ENCODE results near the gene CDAN1.
"Not testable (repeated sequence)": the region's sequence is repeated elsewhere in the genome, so short reads cannot be mapped to it uniquely, and the experiment has no call there.

Gene CDAN1

GRCh38 chr15:42710662-42711061 lies 26.3 kb downstream of the CDAN1 start:
- no peak for FAIRE-seq

GRCh38 chr15:42707873-42708544 lies 28.9 kb downstream of the CDAN1 start:
- DNase-seq (ENCODE audit: low spot score) (no peak), FAIRE-seq (no peak)

More at GRCh38 chr15:42710662-42711061, 26.3 kb downstream of the CDAN1 start:
- DNase-seq (ENCODE audit: low spot score): no peak

DNA sequence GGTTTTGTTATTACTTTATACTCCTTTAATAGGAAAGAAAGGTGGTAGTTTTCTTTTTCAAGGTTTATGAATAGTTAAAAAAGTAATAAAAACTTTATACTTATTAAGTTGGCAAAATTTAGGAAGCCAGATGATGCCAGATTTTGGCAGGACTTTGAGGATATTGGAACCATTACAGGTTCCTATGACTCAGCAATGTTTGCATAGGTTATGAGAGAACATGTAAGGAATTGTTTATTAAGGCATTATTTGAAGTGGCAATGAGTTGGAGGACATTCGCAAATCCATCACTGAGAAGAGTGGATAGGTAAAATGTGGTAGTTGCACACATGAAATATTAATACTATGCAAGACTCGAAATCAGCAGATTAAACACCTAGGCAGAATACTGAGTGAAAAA lies 29.9 kb downstream of the CDAN1 start:
- FAIRE-seq (no peak), DNase-seq (ENCODE audit: low spot score) (no peak)

DNA sequence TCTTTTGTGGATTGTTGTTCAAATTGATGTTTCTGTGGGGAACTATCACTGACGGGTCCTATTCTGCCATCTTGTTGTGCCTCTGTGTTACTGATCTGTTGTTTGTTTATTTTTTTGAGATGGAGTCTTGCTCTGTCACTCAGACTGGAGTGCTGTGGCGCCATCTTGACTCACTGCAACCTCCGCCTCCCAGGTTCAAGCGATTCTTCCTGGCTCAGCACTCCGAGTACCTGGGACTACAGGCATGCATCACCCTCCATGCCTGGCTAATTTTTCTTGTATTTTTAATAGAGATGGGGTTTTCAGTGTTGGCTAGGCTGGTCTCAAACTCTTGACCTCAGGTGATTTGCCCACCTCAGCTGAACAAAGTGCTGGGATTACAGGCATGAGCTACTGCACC lies 31.6 kb downstream of the CDAN1 start:
- DNase-seq (ENCODE audit: low spot score) (no peak), FAIRE-seq (no peak)

GRCh38 chr15:42704492-42704926 lies 32.4 kb downstream of the CDAN1 start:
- no peak for FAIRE-seq
- peak; percentile 69 for DNase-seq (ENCODE audit: low spot score)

DNA sequence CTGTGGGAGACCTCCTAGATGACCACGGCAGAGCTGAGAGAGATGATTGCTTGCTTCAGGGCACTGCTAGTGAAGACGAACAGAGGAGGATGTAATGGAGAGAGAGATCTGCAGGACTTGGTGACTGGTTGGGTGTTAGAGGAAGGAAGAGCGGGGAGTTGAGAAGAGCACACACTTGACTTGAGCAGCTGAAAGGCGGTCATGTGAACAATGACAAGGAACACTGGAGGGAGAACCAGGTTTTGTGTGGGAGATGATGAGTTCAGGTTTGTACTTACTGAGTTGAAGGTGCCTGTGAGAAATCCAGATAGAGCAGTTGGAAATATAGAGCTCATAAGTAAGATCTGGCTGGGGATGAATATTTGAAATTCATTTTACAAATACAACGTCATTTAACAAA lies 40.3 kb downstream of the CDAN1 start:
- FAIRE-seq (no peak), DNase-seq (ENCODE audit: low spot score) (no peak)

DNA sequence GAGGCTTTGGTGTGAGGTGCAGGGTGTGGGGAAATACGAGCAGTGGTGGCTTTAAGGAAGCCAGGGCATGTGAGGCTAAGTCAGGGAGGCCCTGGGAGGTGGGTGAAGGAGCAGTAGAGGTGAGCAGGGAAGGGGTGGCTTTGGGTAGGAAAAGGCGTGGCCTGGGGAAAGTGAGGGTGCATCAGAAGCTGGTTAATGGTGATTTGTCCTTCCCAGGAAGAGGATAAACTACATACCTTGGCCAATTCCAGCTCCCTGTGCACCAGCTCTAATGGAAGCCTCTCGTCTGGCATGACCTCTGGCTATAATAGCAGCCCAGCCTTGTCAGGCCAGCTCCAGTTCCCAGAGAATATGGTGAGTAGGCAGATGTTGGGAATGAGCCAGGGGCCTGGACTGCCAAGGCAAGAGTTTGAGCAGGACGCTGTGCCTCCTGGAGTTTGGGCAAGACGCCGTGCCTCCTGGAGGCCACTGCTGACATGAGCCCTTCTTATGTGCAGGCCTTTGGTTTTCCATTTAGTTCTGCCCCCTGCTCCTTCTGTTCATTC lies 41.3 kb downstream of the CDAN1 start:
- DNase-seq (ENCODE audit: low spot score): no peak
- no peak for FAIRE-seq

- no peak for DNase-seq (ENCODE audit: low spot score)
- FAIRE-seq: no peak
Observed at GRCh38 chr15:42694398-42694797, 42.5 kb downstream of the CDAN1 start.

DNA sequence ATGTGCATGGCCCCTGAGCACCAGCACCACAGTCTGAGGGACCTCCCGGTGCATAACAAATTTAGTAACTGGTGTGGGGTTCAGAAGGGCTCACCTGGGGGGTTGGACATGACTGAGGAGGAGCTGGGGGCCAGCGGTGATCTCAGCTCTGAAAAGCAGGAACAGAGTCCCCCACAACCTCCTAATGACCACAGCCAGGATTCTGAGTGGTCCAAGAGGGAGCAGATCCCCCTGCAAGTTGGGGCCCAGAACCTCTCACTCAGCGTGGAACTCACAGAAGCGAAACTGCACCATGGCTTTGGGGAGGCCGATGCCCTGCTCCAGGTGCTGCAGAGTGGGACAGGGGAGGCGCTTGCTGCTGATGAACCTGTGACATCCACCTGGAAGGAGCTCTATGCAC lies 43.0 kb downstream of the CDAN1 start:
- FAIRE-seq (no peak), DNase-seq (ENCODE audit: low spot score) (no peak)

DNA sequence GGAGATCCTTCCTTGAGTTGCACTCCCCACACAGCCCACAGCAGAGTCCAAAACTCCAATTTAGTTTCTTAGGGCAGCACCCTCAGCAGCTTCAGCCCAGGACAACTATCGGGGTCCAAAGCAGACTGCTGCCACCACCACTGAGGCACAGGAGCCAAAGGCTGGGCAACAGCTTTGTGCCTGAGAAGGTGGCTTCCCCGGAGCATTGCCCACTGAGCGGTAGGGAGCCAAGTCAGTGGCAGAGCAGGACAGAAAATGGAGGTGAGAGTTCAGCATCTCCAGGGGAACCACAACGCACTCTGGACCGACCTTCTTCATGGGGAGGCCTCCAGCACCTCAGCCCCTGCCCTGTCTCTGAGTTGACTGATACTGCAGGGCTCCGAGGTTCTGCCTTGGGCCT lies 43.4 kb downstream of the CDAN1 start:
- FAIRE-seq: no peak
- DNase-seq (ENCODE audit: low spot score): no peak

- FAIRE-seq: no peak
- DNase-seq (ENCODE audit: low spot score): no peak
Observed at GRCh38 chr15:42692997-42693396, 43.9 kb downstream of the CDAN1 start.

GRCh38 chr15:42692536-42692935 lies 44.4 kb downstream of the CDAN1 start:
- FAIRE-seq: no peak
- DNase-seq (ENCODE audit: low spot score): no peak

GRCh38 chr15:42691770-42692169 lies 45.2 kb downstream of the CDAN1 start:
- DNase-seq (ENCODE audit: low spot score) (no peak), FAIRE-seq (no peak)

DNA sequence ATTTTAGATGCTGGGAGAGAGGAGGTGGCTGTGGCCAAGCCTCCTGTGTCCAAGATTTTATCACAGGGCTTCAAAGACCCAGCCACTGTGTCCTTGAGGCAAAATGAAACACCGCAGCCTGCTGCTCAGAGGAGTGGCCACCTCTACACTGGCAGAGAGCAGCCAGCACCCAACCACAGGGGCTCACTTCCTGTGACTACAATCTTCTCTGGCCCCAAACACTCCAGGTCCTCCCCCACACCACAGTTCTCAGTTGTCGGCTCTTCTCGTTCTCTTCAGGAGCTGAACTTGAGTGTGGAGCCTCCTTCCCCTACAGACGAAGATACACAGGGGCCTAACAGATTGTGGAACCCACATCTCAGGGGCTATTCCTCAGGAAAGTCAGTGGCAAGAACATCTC lies 45.6 kb downstream of the CDAN1 start:
- FAIRE-seq: no peak
- DNase-seq (ENCODE audit: low spot score): no peak

- FAIRE-seq: no peak
- DNase-seq (ENCODE audit: low spot score): no peak
Observed at GRCh38 chr15:42688301-42688700, 48.6 kb downstream of the CDAN1 start.

DNA sequence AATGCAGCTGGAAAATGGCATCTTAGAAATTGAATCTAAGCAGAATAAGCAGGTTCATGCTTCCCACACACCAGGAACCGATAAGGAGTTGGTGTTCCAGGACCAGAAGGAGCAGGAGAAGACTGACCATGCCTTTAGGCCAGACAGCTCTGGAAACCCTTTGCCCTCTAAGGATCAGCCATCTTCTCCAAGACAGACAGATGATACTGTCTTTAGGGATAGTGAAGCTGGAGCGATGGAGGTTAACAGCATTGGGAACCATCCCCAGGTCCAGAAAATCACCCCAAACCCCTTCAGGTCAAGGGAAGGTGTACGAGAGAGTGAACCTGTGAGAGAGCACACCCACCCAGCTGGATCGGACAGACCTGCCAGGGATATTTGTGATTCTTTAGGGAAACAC lies 49.2 kb downstream of the CDAN1 start:
- DNase-seq (ENCODE audit: low spot score): no peak
- FAIRE-seq: no peak

DNA sequence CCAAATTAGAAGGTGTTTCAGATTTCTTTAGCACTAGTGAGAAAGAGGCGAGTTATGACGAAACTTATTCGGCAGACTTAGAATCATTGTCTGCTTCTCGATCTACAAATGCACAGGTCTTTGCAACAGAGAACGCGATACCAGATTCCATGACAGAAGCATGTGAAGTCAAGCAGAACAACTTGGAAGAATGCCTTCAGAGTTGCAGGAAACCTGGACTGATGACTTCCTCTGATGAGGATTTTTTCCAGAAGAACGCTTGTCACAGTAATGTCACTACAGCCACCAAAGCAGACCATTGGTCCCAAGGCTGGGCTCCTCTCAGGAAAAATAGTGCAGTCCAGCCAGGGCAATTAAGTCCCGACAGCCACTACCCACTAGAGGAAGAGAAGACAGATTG lies 50.6 kb downstream of the CDAN1 start:
- no peak for DNase-seq (ENCODE audit: low spot score)
- FAIRE-seq: no peak

GRCh38 chr15:42681119-42681518 lies 55.8 kb downstream of the CDAN1 start:
- FAIRE-seq: no peak
- DNase-seq (ENCODE audit: low spot score): no peak

DNA sequence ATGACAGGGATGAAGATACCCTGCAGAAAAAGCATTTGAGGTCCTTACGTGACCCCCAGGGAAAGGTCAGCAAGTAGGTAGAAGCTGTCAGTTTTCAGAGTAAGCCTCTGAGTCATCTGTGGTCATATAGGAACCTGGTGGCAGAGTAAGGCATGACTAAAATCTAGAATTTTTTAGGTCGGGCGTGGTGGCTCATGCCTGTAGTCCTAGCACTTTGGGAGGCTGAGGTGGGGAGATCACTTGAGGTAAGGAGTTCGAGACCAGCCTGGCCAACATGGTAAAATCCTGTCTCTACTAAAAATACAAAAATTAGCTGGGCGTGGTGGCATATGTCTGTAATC lies 56.8 kb downstream of the CDAN1 start:
- not testable (repeated sequence) for FAIRE-seq
- peak; percentile 37 for DNase-seq (ENCODE audit: low spot score)

DNA sequence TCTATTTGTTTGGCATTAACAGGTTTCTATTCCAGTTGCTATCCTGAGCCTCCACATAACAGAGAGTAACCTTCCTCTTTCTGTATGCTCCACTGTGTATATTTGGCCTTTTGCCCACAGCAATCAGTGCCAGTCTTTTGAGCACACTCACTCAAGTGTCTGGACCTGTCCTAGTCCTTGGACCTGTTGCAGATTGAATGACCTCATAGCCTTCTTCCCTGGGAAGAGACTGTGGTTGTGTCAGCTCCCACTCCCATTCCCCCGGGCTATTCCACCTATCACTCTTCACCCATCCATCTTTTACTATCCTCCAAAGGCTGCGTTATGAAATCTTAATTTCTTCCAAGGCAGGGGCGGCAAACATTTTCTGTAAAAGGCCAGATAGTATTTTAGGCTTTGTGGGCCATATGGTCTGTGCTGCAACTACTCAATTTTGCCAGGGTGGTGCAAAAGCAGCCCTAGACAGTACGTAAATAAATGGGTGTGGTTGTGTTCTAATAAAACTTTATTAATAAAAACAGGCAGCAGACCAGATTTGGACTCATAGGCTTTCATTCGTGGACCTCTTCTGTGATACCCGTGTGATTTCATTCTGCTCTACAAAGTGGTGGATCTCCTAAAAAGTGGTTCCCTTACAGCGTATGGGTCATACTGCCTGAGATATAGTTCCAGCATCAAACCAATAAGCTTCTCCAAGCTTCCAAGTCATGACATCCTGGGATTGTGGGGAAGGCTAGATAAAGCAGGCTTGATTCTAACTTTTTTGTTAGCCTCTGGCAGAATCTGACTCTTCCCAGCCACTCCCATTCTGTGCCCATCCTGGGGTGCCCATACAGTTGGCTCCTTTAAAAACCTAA lies 57.4 kb downstream of the CDAN1 start:
- no peak for DNase-seq (ENCODE audit: low spot score)

DNA sequence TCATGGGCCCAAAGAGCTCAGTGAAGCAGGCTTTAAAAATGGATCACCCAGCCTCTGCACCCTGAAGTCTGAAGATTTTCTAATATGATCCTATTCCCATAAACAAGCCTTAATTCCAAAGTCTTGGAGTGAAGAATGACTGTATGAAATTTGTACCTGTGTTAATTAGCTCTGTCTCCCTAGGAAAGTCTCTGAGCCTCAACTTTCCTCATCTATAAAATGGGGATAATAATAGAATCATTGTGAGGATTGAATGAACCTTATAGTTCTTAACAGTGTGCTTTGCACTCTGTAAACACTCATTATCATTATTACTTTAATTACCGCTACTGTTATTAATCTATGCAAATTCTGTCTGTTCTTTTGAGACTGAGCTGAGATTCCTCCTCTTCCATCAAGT lies 61.9 kb downstream of the CDAN1 start:
- no peak for FAIRE-seq
- DNase-seq (ENCODE audit: low spot score): no peak

More for the DNA sequence above, 57.4 kb downstream of the CDAN1 start:
- FAIRE-seq: no peak

DNA sequence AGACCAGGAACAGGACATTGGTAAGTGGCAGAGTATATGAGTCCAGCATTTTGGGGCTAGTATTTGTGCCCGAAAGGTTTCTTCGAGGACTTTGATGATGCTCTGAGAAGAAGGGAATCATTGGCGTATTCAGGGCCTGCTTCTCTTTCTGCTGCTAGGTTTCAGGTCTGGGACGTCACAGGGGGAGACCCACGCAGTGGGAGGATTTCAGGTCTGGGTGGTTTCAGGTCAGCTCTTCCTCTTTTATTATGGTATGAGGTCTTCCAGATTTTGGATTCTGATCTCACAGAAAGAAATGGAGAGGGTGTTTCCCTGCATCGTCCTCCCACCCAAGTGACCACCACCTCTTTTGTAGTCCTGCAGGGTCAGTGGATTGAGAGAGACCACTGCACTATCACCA lies 62.5 kb downstream of the CDAN1 start:
- no peak for DNase-seq (ENCODE audit: low spot score)
- no peak for FAIRE-seq
